ENCODE results near the gene SATB1. TPM values are rescaled to one million over a fixed set of nuclear protein-coding genes. Genes with fewer than 3 reads are reported as not detected.

SATB1 gene
- total RNA-seq, 1 experiment from 2014 or later = 15.6 TPM

DNA sequence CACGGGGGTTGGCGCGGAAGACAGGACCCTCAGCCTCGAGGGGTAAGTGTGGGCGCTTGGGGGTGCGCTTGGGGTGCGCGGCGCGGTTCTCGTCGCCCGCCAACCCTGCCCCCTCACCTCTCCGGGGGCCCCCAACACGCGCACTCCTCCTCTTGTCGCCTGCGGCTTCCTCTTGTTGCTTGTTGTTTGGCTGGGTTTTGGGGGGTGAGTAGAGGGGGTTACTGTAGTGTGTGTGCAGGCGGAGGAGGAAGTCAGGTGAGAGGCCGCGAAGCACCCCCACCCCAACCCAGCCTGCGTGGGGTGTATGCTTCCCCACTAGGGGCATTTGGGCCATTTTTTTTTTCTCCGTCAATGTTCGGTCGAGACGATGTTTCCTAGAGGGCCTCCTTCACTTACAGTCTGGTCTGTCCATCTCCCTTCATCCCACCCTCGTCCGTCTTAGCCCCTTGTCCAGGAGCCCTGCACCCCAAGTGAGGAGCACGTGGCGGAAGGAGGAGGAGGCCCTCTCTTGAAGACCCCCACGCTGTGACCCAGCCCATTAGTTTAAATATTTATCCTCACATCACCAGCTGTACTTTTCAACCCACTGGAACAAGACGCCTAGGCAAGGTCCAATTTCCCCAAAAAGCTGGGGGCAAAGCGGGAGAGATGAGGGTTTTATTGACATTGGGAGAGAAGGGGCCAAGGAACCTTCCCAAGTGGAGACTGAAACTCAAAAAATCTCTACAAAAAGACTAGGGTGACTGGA, 20.4 kb upstream of the SATB1 start:
- DNase-seq = no peak
- no TSS peak for BruUV-seq (replicated peaks)
- ATAC-seq = peak; percentile 9
- H3K4me2 ChIP-seq (ENCODE audit: low read length) = peak overlapping the region; percentile 95
- H3K27ac ChIP-seq (ENCODE audit: low read length) = no peak overlapping the region
- intact Hi-C loops (cut with micrococcal nuclease) = loop anchor here (1.0 to 2.0 kb wide), 5 partner anchors 22 to 313 kb away; no protein-coding TSS in a partner anchor
- H3K27me3 ChIP-seq (ENCODE audit: low read length) = peaks cover 28% of the 10 kb centered on the region
- H3K79me2 ChIP-seq (ENCODE audit: low read length) = no peaks in the 10 kb centered on the region
- H3K9me2 ChIP-seq (replicated peaks; ENCODE audit: low read length) = no peaks in the 10 kb centered on the region
- H3K9ac ChIP-seq (ENCODE audit: low read length) = no peak overlapping the region; the same call in 1 of the 2 replicates
- TF ChIP-seq, protein P1, sequence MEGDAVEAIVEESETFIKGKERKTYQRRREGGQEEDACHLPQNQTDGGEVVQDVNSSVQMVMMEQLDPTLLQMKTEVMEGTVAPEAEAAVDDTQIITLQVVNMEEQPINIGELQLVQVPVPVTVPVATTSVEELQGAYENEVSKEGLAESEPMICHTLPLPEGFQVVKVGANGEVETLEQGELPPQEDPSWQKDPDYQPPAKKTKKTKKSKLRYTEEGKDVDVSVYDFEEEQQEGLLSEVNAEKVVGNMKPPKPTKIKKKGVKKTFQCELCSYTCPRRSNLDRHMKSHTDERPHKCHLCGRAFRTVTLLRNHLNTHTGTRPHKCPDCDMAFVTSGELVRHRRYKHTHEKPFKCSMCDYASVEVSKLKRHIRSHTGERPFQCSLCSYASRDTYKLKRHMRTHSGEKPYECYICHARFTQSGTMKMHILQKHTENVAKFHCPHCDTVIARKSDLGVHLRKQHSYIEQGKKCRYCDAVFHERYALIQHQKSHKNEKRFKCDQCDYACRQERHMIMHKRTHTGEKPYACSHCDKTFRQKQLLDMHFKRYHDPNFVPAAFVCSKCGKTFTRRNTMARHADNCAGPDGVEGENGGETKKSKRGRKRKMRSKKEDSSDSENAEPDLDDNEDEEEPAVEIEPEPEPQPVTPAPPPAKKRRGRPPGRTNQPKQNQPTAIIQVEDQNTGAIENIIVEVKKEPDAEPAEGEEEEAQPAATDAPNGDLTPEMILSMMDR (conservative IDR thresholded peaks at IDR 0.05; ENCODE audit: low read depth, low read length) = no peak
- TF ChIP-seq EZH2phosphoT487 (IDR thresholded peaks at IDR 0.05; ENCODE audit: borderline replicate concordance, low read length) (no peak), EZH2 (IDR thresholded peaks at IDR 0.05; ENCODE audit: low read length, unreplicated experiment) (no peak)
- CTCF ChIA-PET = interaction anchor here (1.0 kb wide), 1 partner anchor 312 kb away, joined by 4 read pairs; no protein-coding TSS in a partner anchor
- no peaks in the 10 kb centered on the region for H3K36me3 ChIP-seq (ENCODE audit: low read depth, low read length)
- H4K20me1 ChIP-seq (ENCODE audit: low read length) = no peaks in the 10 kb centered on the region
- peaks cover 8% of the 10 kb centered on the region; the same call in 1 of the 2 replicates for H3K9me3 ChIP-seq (ENCODE audit: low read length)
- peak overlapping the region; percentile 74 for H3K4me3 ChIP-seq (ENCODE audit: low read length)
- POLR2A ChIA-PET (ENCODE audit: unreplicated experiment) = interaction anchor here (0.6 kb wide), 1 partner anchor 117 kb away, joined by 3 read pairs; no protein-coding TSS in a partner anchor
- H3F3A ChIP-seq (ENCODE audit: low read length, unreplicated experiment) = no peaks in the 10 kb centered on the region
- peak overlapping the region; percentile 87 for H2AFZ ChIP-seq (ENCODE audit: low read length)
- H3K4me1 ChIP-seq (ENCODE audit: insufficient read depth, low read length) = peaks cover 22% of the 10 kb centered on the region

DNA sequence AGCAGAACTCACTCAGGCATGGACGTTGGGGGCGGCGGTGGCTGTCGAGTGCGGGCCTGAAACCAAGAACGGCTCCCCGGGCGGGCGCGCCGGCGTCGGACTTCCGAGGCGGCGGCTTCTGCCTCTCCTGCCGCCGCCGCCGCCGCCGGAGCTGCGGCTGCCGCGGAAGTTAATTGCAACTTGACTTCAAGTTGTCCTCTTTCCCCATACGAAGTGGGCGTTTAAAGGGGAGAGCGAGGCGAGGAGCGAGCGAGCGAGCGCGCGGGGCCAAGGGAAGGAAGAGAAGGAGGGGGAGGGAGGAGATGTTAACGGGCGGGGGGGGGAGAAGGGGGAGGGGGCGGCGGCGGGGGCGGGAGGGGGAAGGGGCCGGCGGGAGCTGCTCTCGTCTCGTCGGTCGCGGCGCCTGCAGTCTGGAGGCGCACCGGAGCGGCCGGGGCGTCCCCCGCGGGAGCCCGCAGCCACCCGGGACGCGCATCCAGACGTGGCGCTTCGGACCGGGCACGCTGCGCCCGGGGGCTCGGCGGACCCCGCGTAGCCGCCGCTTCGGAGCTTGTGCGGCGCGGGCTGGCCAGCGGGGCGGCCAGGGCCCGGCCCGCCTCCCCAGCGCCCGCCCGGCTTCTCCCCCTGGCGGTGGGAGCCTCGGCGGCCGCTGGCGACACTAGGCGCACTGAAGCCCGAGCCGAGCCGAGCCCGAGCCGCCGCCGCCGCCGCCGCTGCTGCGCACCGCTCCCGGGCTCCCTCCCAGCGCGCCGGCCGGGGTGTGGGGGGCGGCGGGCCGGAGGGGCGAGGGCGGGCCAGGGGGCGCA, 19.7 kb upstream of the SATB1 start:
- ATAC-seq (peak; percentile 81), DNase-seq (peak; percentile 77)
- no TSS peak for BruUV-seq (replicated peaks)
- TF ChIP-seq, protein P1 (conservative IDR thresholded peaks at IDR 0.05; ENCODE audit: low read depth, low read length) = no peak
- no peak for TF ChIP-seq EZH2phosphoT487 (IDR thresholded peaks at IDR 0.05; ENCODE audit: borderline replicate concordance, low read length)
- TF ChIP-seq EZH2 (IDR thresholded peaks at IDR 0.05; ENCODE audit: low read length, unreplicated experiment) = no peak
- ChIA-PET CTCF (interaction anchor here (1.0 kb wide), 1 partner anchor 313 kb away, joined by 4 read pairs; no protein-coding TSS in a partner anchor), POLR2A (ENCODE audit: unreplicated experiment) (interaction anchor here (0.6 kb wide), 1 partner anchor 118 kb away, joined by 3 read pairs; no protein-coding TSS in a partner anchor)
- no peaks in the 10 kb centered on the region for H3K36me3 ChIP-seq (ENCODE audit: low read depth, low read length)
- H3F3A ChIP-seq (ENCODE audit: low read length, unreplicated experiment) = no peaks in the 10 kb centered on the region
- peak overlapping the region; percentile 98 for H2AFZ ChIP-seq (ENCODE audit: low read length)
- peak overlapping the region; percentile 97 for H3K4me2 ChIP-seq (ENCODE audit: low read length)
- peaks cover 25% of the 10 kb centered on the region for H3K4me1 ChIP-seq (ENCODE audit: insufficient read depth, low read length)
- peak overlapping the region; percentile 84 for H3K4me3 ChIP-seq (ENCODE audit: low read length)
- intact Hi-C loops (cut with micrococcal nuclease) = no loop called here
- no peaks in the 10 kb centered on the region for H3K79me2 ChIP-seq (ENCODE audit: low read length)
- no peaks in the 10 kb centered on the region for H3K9me2 ChIP-seq (replicated peaks; ENCODE audit: low read length)
- no peaks in the 10 kb centered on the region for H4K20me1 ChIP-seq (ENCODE audit: low read length)
- H3K27ac ChIP-seq (ENCODE audit: low read length) = no peak overlapping the region
- H3K9ac ChIP-seq (ENCODE audit: low read length) = peak overlapping the region; percentile 18; the same call in 1 of the 2 replicates
- H3K27me3 ChIP-seq (ENCODE audit: low read length) = peaks cover 28% of the 10 kb centered on the region
- peaks cover 8% of the 10 kb centered on the region; the same call in 1 of the 2 replicates for H3K9me3 ChIP-seq (ENCODE audit: low read length)
